GM12891 (cell line): Measurements from ENCODE around the gene MTCL1.

Source experiments
- PAX5 ChIP-seq: IDR thresholded peaks from 2 replicates; pipeline ENCODE4 v1.6.1; 2011; ENCODE audit warnings: low read length, moderate library complexity, mild to moderate bottlenecking; ENCODE audit not compliant: insufficient read depth, severe bottlenecking
- POLR2A ChIP-seq: IDR thresholded peaks from 2 replicates; pipeline ENCODE4 v1.6.1; 2011; ENCODE audit warnings: low read depth, low read length, control low read depth
- POLR2AphosphoS5 ChIP-seq: IDR thresholded peaks from 2 replicates; pipeline ENCODE4 v1.6.1; 2011; ENCODE audit warnings: low read depth, low read length, control low read depth
- POU2F2 ChIP-seq: IDR thresholded peaks from 2 replicates; pipeline ENCODE4 v1.6.1; 2011; ENCODE audit warnings: low read depth, mild to moderate bottlenecking, control low read depth, low read length, moderate library complexity
- SPI1 ChIP-seq: IDR thresholded peaks from 2 replicates; pipeline ENCODE4 v1.6.1; 2011; ENCODE audit warnings: low read depth, low read length, control low read depth
- TAF1 ChIP-seq: IDR thresholded peaks from 2 replicates; pipeline ENCODE4 v1.6.1; 2011; ENCODE audit warnings: low read depth, low read length, control low read depth

- no peak for TF ChIP-seq POLR2A
- no peak for TF ChIP-seq TAF1
- no peak for TF ChIP-seq POLR2AphosphoS5
- no peak for TF ChIP-seq SPI1
- TF ChIP-seq PAX5 = no peak
- no peak for TF ChIP-seq POU2F2
Observed at GRCh38 chr18:8662560-8663255, 42.6 kb upstream of the MTCL1 start.
